Sigmoid colon (tissue), 7 donors: ENCODE data around the gene MAPK8IP3. TPM values are rescaled to one million over a fixed set of nuclear protein-coding genes. Genes with fewer than 3 reads are reported as not detected.
"Not testable (repeated sequence)": the region's sequence is repeated elsewhere in the genome, so short reads cannot be mapped to it uniquely, and the experiment has no call there.

Source experiments
- DNase-seq: peaks from one replicate; pipeline ENCODE4 v3.0.0-alpha.2; 2019
- H3K27ac ChIP-seq, 4 donors: fragments of 200-600 bp; sonication (generic); one replicate each; pipeline ENCODE4 v1.5.1; 2016 to 2019; ENCODE audit warnings: mild to moderate bottlenecking in 1 of 4
- H3K27me3 ChIP-seq, 3 donors: fragments of 200-600 bp; sonication (generic); one replicate each; pipeline ENCODE4 v1.5.1; 2019; ENCODE audit warnings: mild to moderate bottlenecking in 1 of 3
- H3K36me3 ChIP-seq, 4 donors: fragments of 200-600 bp; sonication (generic); one replicate each; pipeline ENCODE4 v1.5.1; 2016 to 2019
- H3K4me1 ChIP-seq, 4 donors: fragments of 200-600 bp; sonication (generic); one replicate each; pipeline ENCODE4 v1.5.1; 2017 to 2019
- H3K4me3 ChIP-seq, 4 donors: fragments of 200-600 bp; sonication (generic); one replicate each; pipeline ENCODE4 v1.5.1; 2017 to 2019; ENCODE audit warnings: mild to moderate bottlenecking in 2 of 4, moderate library complexity in 1 of 4
- H3K9me3 ChIP-seq, 4 donors: fragments of 200-600 bp in 3 of 4; sonication (generic) in 3 of 4; one replicate each; pipeline versions ENCODE4 v1.5.1 to v1.6.1; 2013 to 2019
- CTCF ChIP-seq, 4 experiments: fragments of 450-650 bp in 3 of 4; fragments of 200-600 bp in 1 of 4; IDR thresholded peaks; one replicate each; pipeline ENCODE4 v1.5.1; 2016 to 2019; ENCODE audit warnings: antibody characterized with exemption in 4 of 4, mild to moderate bottlenecking in 3 of 4, moderate library complexity in 2 of 4
- EP300 ChIP-seq, 4 donors: sonication (generic); formaldehyde crosslinking; IDR thresholded peaks; one replicate each; pipeline ENCODE4 v1.6.1; 2017; ENCODE audit warnings: antibody characterized with exemption in 4 of 4
- POLR2A ChIP-seq, 2 donors: fragments of 450-650 bp; IDR thresholded peaks; one replicate each; pipeline ENCODE4 v1.6.1; 2016; ENCODE audit warnings: antibody characterized with exemption in 2 of 2, mild to moderate bottlenecking in 2 of 2, moderate library complexity in 2 of 2
- POLR2AphosphoS5 ChIP-seq, 4 donors: sonication (generic); formaldehyde crosslinking; IDR thresholded peaks; one replicate each; pipeline ENCODE4 v1.6.1; 2017; ENCODE audit warnings: antibody characterized with exemption in 4 of 4
- WGBS, 2 donors: extraction: QIAGEN DNeasy Blood & Tissue Kit; methylation state at CpG; one replicate each; pipeline ENCODE4 v1.1.7; 2013; 5-methylcytosine and 5-hydroxymethylcytosine counted together
- intact Hi-C: fragments of 100-400 bp; cut with DNase I; formaldehyde crosslinking; loops from one replicate; pipeline ENCODE4 v1.15.1; 2023
- polyA plus RNA-seq, 3 donors: library from polyadenylated mRNA; stranded (reverse); fragments of 200-250 nt; gene quantifications; one replicate each; pipeline ENCODE4 v1.2.3, GENCODE V29; 2013
- total RNA-seq, 4 donors: library from RNA; depleted of rRNA; stranded (reverse); fragments of >200 nt; gene quantifications; one replicate each; pipeline ENCODE4 v1.1.0, GENCODE V29; 2016
- donor health status: healthy with polysubstance abuse.
- donor health status: Bipolar disorder and iron deficiency.
- donor health status: healthy.

MAPK8IP3 gene
- total and polyA plus RNA-seq, 7 donors, result 3.6 to 80.9 (median 22.4) TPM

DNA sequence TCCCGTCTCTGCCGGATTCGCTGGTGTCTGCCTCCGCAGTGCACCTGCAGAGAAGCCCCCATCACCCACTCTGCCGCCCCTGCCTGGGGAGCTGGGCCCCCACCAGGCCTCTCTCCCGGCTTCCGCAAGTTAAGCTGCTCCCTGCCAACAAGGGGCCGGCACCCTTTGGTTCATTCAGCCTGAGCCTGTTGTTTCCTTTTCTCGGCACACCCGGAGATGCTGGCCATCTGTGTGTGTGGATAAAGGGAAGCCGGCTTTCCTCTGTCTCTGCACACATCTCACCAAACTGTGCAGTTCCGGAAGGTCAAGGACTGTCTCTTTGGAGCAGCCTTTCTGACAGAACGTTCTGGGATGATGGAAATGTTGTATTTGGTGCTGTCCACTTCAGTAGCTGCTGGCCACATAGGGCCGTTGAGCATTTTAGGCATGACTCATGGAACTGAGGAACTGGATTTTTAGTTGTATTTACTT is 6.8 kb downstream of the MAPK8IP3 start:
- H3K4me3 ChIP-seq, result no peak overlapping the region
- no peaks in the 10 kb centered on the region for H3K27me3 ChIP-seq
- no peaks in the 10 kb centered on the region for H3K9me3 ChIP-seq
- TF ChIP-seq CTCF (IDR thresholded peaks at IDR 0.05), result no peak
- peaks cover 0 to 33% (median 24%) of the 10 kb centered on the region in 4 donors for H3K4me1 ChIP-seq
- H3K27ac ChIP-seq, result no peak overlapping the region
- no peaks in the 10 kb centered on the region for H3K36me3 ChIP-seq
- DNase-seq, result no peak
- WGBS, 2 donors, result 73 to 85% methylated on average over 14 of the region's 14 CpGs
- intact Hi-C loops, result no loop called here

- Histone ChIP-seq H3K9me3 (no peaks in the 10 kb centered on the region), H3K27me3 (no peaks in the 10 kb centered on the region), H3K4me3 (no peak overlapping the region), H3K4me1 (peaks cover 0 to 27% (median 19%) of the 10 kb centered on the region in 4 donors), H3K36me3 (no peaks in the 10 kb centered on the region), H3K27ac (no peak overlapping the region)
- TF ChIP-seq EP300 (IDR thresholded peaks at IDR 0.05) (no peak), POLR2AphosphoS5 (IDR thresholded peaks at IDR 0.05) (no peak), CTCF (IDR thresholded peaks at IDR 0.05) (no peak), POLR2A (IDR thresholded peaks at IDR 0.05) (no peak)
- DNase-seq, result no peak
- 75 to 89% methylated on average over 7 of the region's 7 CpGs for WGBS, 2 donors
- intact Hi-C loops, result no loop called here
These were observed 7.3 kb downstream of the MAPK8IP3 start for GRCh38 chr16:1713331-1713730.

DNA sequence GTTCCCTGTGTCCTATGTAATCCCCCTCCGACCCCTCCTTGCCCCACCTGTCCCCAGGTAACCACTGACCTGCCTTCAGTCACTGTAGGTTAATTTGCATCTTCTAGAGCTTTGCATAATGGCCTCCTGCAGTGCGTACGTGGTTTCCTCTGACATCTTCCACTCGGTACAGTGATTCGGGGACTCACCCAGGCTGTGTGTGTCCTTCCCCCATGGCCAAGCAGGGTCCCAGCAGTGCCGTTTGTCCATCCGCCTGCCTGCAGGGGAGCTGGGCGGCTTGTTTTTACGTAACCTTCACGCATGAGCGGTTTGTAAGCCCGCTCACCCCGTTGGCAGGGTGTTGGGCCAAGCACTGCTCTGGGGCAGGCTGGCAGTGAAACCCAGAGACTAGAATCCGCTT is 7.9 kb downstream of the MAPK8IP3 start:
- H3K36me3 ChIP-seq, result no peaks in the 10 kb centered on the region
- H3K4me3 ChIP-seq, result no peak overlapping the region
- no peak overlapping the region for H3K27ac ChIP-seq
- no peaks in the 10 kb centered on the region for H3K9me3 ChIP-seq
- 75 to 89% methylated on average over 14 of the region's 14 CpGs for WGBS, 2 donors
- TF ChIP-seq CTCF (IDR thresholded peaks at IDR 0.05), result no peak
- TF ChIP-seq POLR2A (IDR thresholded peaks at IDR 0.05), result no peak
- TF ChIP-seq EP300 (IDR thresholded peaks at IDR 0.05), result no peak
- TF ChIP-seq POLR2AphosphoS5 (IDR thresholded peaks at IDR 0.05), result no peak
- peaks cover 0 to 21% (median 13%) of the 10 kb centered on the region in 4 donors for H3K4me1 ChIP-seq
- no peaks in the 10 kb centered on the region for H3K27me3 ChIP-seq
- intact Hi-C loops, result no loop called here
- no peak for DNase-seq

- no peak for DNase-seq
- H3K36me3 ChIP-seq, result no peaks in the 10 kb centered on the region
- H3K27me3 ChIP-seq, result no peaks in the 10 kb centered on the region
- H3K4me3 ChIP-seq, result no peak overlapping the region
- TF ChIP-seq CTCF (IDR thresholded peaks at IDR 0.05), result no peak
- TF ChIP-seq POLR2AphosphoS5 (IDR thresholded peaks at IDR 0.05), result no peak
- TF ChIP-seq POLR2A (IDR thresholded peaks at IDR 0.05), result no peak
- TF ChIP-seq EP300 (IDR thresholded peaks at IDR 0.05), result no peak
- WGBS, 2 donors, result 95% methylated on average over 12 of the region's 12 CpGs
- no peaks in the 10 kb centered on the region for H3K9me3 ChIP-seq
- peaks cover 0 to 14% (median 6%) of the 10 kb centered on the region in 4 donors for H3K4me1 ChIP-seq
- H3K27ac ChIP-seq, result no peak overlapping the region
- intact Hi-C loops, result no loop called here
These were observed 9.2 kb downstream of the MAPK8IP3 start for GRCh38 chr16:1715220-1715619.

- DNase-seq, H3K27me3 ChIP-seq, H3K27ac ChIP-seq, H3K4me3 ChIP-seq, H3K36me3 ChIP-seq, H3K9me3 ChIP-seq, intact Hi-C loops: not testable (repeated sequence)
- WGBS, 2 donors, result 83 to 86% methylated on average over 10 of the region's 10 CpGs
- peaks cover 0 to 27% (median 22%) of the 10 kb centered on the region in 4 donors for H3K4me1 ChIP-seq
These were observed 12.2 kb downstream of the MAPK8IP3 start for GRCh38 chr16:1718236-1718635.

DNA sequence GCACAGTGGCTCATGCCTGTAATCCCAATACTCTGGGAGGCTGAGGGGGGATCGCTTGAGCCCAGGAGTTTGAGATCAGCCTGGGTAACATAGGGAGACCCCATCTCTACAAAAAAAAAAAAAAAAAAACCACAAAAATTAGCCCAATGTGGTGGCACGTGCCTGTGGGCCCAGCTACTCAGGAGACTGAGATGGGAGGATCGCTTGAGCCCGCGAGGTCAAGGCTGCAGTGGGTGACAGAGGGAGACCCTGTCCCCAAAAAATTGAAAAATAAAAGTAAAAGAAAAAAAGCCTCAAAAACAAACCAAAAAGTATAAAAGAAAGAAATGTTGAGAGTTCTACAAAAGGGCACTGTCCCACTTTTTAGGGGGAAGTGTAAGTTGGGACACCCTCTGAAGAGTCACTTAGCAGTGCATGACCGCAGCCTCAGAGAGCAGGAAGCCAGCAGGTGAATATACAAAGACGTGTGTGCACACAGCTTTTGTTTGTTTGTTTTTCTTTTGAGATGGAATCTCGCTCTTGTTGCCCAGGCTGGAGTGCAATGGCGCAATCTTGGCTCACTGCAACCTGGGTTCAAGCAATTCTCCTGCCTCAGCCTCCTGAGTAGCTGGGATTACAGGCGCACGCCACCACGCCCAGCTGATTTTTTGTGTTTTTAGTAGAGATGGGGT is 13.7 kb downstream of the MAPK8IP3 start:
- H3K27me3 ChIP-seq, H3K27ac ChIP-seq, H3K4me3 ChIP-seq, DNase-seq, H3K9me3 ChIP-seq, intact Hi-C loops, H3K36me3 ChIP-seq: not testable (repeated sequence)
- 76 to 81% methylated on average over 12 of the region's 12 CpGs for WGBS, 2 donors
- H3K4me1 ChIP-seq, result peaks cover 0 to 30% (median 27%) of the 10 kb centered on the region in 4 donors
